ENCODE data around the gene LCN9.

GRCh38 chr9:135699440-135699839, 36.3 kb downstream of the LCN9 start, which contains the start of gene SOHLH1:
- TF ChIP-seq CTCF (IDR thresholded peaks at IDR 0.05) (no peak), POLR2A (IDR thresholded peaks at IDR 0.05) (no peak)

Measured in thyroid gland (tissue), 4 donors.